Activated CD4-positive, alpha-beta T cell treated with anti-CD3 and anti-CD28 coated beads, Interleukin-2, amount 10 ng/mL, durations not matched to agents 24 days and 14 days (primary cell): Measurements from ENCODE around the gene ST6GAL1. TPM values are rescaled to one million over a fixed set of nuclear protein-coding genes. Genes with fewer than 3 reads are reported as not detected.
A peak's percentile ranks its signal among the peaks of the same experiment; 100 is the strongest.
"Not testable (repeated sequence)": the region's sequence is repeated elsewhere in the genome, so short reads cannot be mapped to it uniquely, and the experiment has no call there.

ENCODE experiments used
- DNase-seq: peaks from one replicate; pipeline ENCODE4 v3.0.0; 2022
- H3K27ac Mint-ChIP-seq: one replicate; pipeline ENCODE4 v1.8.0; 2022; ENCODE audit warnings: mild to moderate bottlenecking, mixed read lengths
- H3K27me3 Mint-ChIP-seq: one replicate; pipeline ENCODE4 v1.8.0; 2022; ENCODE audit warnings: mixed read lengths
- H3K36me3 Mint-ChIP-seq: one replicate; pipeline ENCODE4 v1.8.0; 2022; ENCODE audit warnings: low read depth, mild to moderate bottlenecking, mixed read lengths
- H3K4me1 Mint-ChIP-seq: one replicate; pipeline ENCODE4 v1.8.0; 2021; ENCODE audit warnings: mixed read lengths
- H3K4me3 Mint-ChIP-seq: one replicate; pipeline ENCODE4 v1.8.0; 2022; ENCODE audit warnings: mild to moderate bottlenecking, moderate library complexity, mixed read lengths
- H3K9me3 Mint-ChIP-seq: one replicate; pipeline ENCODE4 v1.8.0; 2021; ENCODE audit warnings: mixed read lengths
- intact Hi-C: fragments of 100-400 bp; cut with micrococcal nuclease; formaldehyde crosslinking; loops from one replicate; pipeline ENCODE4 v1.15.1; 2023
- total RNA-seq: library from RNA; stranded (reverse); gene quantifications from 2 replicates; pipeline ENCODE4 v1.2.3, GENCODE V29; 2022

The ST6GAL1 gene
- total RNA-seq, 1 donor from 2014 or later = 128 TPM

DNA sequence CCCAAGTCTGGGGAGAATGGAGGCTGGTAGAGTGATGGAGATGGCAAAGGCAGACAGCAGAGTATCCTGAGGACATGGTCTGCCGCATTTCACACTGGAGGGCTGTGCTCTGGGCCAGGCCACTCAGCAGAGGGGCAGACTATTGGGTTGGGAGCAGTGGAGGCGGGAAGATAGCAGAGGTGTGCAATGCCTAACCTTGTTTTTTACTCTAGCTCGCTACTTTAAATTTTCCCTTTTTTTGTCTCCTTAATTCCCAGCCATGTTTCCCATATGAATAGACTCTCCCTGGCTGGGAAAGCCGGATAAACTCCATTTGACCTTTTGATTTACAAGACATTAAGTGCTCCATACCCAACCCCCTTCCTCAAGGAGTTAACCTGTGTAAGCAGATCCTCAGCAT lies 33.5 kb upstream of the ST6GAL1 start:
- intact Hi-C loops = no loop called here
- Mint-ChIP-seq H3K27ac (no peak overlapping the region), H3K4me3 (no peak overlapping the region), H3K4me1 (peaks cover 9% of the 10 kb centered on the region), H3K27me3 (no peaks in the 10 kb centered on the region), H3K36me3 (no peaks in the 10 kb centered on the region), H3K9me3 (no peaks in the 10 kb centered on the region)
- DNase-seq = no peak

DNA sequence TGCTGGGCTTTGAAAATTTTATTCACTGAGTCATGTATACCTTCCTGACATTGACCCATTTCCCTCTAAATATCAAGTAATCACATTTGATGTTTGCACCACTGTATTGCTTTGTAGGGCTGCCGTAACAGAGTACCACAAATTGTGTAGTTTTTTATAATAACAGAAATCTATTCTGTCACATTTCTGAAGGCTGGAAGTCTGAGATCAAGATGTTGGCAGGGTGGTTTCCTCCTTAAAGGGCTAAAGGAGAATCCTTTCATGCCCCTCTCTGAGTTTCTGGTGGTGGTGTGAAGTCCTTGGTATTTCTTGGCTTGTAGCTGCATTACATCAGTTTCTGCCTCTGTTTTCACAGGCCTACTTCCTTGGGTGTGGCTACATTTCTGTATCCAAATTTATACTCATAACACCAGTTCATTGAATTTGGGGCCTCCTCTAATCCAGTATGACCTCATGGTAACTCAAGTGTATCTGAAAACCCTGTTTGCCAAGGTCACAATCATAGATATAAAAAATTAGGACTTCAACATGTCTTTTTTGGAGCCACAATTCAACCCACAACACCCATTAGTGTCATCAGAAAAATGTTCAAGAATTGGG lies 29.1 kb upstream of the ST6GAL1 start:
- Mint-ChIP-seq H3K4me1 (peaks cover 11% of the 10 kb centered on the region), H3K4me3 (no peak overlapping the region), H3K9me3 (peaks cover 7% of the 10 kb centered on the region), H3K27me3 (no peaks in the 10 kb centered on the region), H3K27ac (peak overlapping the region; percentile 14), H3K36me3 (peaks cover 16% of the 10 kb centered on the region)
- DNase-seq = peak; percentile 71
- intact Hi-C loops = no loop called here

DNA sequence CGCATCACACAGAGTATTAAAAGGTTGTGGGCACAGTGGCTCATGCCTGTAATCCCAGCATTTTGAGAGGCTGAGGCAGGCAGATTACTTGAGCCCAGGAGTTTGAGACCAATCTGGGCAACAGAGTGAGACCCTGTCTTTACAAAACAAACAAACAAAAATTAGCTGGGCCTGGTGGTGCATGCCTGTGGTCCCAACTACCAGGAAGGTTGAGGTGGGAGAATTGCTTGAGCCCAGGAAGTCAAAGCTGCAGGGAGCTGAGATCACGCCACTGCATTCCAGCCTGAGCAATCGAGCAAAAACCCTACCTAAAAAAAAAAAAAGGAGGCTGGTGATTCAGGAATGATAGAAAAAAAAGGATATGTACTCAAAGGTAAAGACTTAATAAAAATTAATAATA lies 28.2 kb upstream of the ST6GAL1 start:
- H3K36me3 Mint-ChIP-seq = peaks cover 23% of the 10 kb centered on the region
- H3K4me1 Mint-ChIP-seq = peaks cover 11% of the 10 kb centered on the region

DNA sequence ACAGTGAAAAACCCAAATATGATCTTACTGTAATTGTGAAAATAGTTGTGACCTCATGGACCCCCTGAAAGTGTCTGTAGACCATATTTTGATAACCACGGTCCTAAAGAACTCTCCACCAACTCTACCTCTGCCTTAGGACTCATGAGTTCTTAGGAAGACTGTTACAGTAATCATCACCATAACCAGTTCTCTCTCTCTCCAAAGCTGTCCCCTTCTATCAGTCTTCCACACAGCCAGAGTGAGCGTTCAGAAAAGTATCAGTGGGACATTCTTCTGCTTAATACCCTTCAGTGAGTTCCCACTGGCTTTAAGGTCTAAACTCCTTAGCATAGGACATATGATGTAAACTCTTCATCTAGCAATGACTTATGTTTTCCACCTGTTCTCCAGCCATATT lies 27.6 kb upstream of the ST6GAL1 start:
- intact Hi-C loops = no loop called here
- H3K4me3 Mint-ChIP-seq = no peak overlapping the region
- H3K27me3 Mint-ChIP-seq = no peaks in the 10 kb centered on the region
- peaks cover 28% of the 10 kb centered on the region for H3K36me3 Mint-ChIP-seq
- DNase-seq = no peak
- no peak overlapping the region for H3K27ac Mint-ChIP-seq
- peaks cover 20% of the 10 kb centered on the region for H3K9me3 Mint-ChIP-seq
- H3K4me1 Mint-ChIP-seq = peaks cover 11% of the 10 kb centered on the region

More for the DNA sequence above, 28.2 kb upstream of the ST6GAL1 start:
- H3K27me3 Mint-ChIP-seq = no peaks in the 10 kb centered on the region
- DNase-seq = no peak
- no peak overlapping the region for H3K27ac Mint-ChIP-seq
- no peak overlapping the region for H3K4me3 Mint-ChIP-seq
- peaks cover 15% of the 10 kb centered on the region for H3K9me3 Mint-ChIP-seq
- intact Hi-C loops = no loop called here

DNA sequence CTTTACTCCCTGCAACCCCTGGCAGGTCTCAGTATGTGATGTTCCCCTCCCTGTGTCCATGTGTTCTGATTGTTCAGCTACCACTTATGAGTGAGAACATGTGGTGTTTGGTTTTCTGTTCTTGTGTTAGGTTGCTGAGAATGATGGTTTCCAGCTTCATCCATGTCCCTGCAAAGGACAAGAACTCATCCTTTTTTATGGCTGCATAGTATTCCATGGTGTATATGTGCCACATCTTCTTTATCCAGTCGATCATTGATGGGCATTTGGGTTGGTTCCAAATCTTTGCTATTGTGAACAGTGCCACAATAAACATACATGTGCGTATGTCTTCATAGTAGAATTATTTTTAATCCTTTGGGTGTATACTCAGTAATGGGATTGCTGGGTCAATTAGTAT lies 26.6 kb upstream of the ST6GAL1 start:
- H3K27ac Mint-ChIP-seq, intact Hi-C loops, H3K4me3 Mint-ChIP-seq, H3K27me3 Mint-ChIP-seq, DNase-seq: not testable (repeated sequence)
- peaks cover 17% of the 10 kb centered on the region for H3K4me1 Mint-ChIP-seq
- peaks cover 30% of the 10 kb centered on the region for H3K36me3 Mint-ChIP-seq
- H3K9me3 Mint-ChIP-seq = peaks cover 24% of the 10 kb centered on the region

DNA sequence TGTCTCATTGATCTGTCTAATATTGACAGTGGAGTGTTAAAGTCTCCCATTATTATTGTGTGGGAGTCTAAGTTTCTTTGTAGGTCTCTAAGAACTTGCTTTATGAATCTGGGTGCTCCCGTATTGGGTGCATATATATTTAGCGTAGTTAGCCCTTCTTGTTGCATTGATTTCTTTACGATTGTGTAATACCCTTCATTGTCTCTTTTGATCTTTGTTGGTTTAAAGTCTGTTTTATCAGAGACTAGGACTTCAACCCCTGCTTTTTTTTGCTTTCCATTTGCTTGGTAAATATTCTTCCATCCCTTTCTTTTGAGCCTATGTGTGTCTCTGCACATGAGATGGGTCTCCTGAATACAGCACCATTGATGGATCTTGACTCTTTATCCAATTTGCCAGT lies 23.3 kb upstream of the ST6GAL1 start:
- H3K4me3 Mint-ChIP-seq, H3K27me3 Mint-ChIP-seq, intact Hi-C loops, DNase-seq, H3K27ac Mint-ChIP-seq: not testable (repeated sequence)
- peaks cover 32% of the 10 kb centered on the region for H3K36me3 Mint-ChIP-seq
- peaks cover 20% of the 10 kb centered on the region for H3K4me1 Mint-ChIP-seq
- H3K9me3 Mint-ChIP-seq = peaks cover 25% of the 10 kb centered on the region

DNA sequence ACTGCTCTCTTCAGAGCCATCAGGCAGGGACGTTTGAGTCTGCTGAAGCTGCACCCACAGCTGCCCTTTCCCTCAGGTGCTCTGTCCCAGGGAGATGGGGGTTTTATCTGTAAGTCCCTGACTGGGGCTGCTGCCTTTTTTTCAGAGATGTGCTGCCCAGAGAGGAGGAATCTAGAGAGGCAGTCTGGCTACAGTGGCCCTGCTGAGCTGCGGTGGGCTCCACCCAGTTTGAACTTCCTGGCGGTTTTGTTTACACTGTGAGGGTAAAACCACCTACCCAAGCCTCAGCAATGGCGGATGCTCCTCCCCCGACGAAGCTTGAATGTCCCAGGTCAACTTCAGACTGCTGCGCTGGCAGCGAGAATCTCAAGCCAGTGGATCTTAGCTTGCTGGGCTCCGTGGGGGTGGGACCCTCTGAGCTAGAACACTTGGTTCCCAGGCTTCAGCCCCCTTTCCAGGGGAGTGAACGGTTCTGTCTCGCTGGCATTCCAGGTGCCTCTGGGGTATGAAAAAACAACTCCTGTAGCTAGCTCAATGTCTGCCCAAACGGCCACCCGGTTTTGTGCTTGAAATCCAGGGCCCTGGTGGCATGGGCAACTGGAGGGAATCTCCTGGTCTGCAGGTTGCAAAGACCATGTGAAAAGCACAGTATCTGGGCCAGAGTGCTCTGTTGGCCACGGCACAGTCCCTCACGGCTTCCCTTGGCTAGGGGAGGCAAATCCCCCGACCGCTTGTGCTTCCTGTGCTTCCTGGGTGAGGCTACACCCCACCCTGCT lies 21.1 kb upstream of the ST6GAL1 start:
- peak overlapping the region; percentile 63 for H3K4me3 Mint-ChIP-seq
- H3K9me3 Mint-ChIP-seq = peaks cover 25% of the 10 kb centered on the region
- intact Hi-C loops = loop anchor here (1.0 kb wide), 2 partner anchors 22 to 27 kb away; no protein-coding TSS in a partner anchor
- H3K27me3 Mint-ChIP-seq = no peaks in the 10 kb centered on the region
- DNase-seq = peak; percentile 94
- peaks cover 25% of the 10 kb centered on the region for H3K4me1 Mint-ChIP-seq
- peak overlapping the region; percentile 93 for H3K27ac Mint-ChIP-seq
- peaks cover 28% of the 10 kb centered on the region for H3K36me3 Mint-ChIP-seq

DNA sequence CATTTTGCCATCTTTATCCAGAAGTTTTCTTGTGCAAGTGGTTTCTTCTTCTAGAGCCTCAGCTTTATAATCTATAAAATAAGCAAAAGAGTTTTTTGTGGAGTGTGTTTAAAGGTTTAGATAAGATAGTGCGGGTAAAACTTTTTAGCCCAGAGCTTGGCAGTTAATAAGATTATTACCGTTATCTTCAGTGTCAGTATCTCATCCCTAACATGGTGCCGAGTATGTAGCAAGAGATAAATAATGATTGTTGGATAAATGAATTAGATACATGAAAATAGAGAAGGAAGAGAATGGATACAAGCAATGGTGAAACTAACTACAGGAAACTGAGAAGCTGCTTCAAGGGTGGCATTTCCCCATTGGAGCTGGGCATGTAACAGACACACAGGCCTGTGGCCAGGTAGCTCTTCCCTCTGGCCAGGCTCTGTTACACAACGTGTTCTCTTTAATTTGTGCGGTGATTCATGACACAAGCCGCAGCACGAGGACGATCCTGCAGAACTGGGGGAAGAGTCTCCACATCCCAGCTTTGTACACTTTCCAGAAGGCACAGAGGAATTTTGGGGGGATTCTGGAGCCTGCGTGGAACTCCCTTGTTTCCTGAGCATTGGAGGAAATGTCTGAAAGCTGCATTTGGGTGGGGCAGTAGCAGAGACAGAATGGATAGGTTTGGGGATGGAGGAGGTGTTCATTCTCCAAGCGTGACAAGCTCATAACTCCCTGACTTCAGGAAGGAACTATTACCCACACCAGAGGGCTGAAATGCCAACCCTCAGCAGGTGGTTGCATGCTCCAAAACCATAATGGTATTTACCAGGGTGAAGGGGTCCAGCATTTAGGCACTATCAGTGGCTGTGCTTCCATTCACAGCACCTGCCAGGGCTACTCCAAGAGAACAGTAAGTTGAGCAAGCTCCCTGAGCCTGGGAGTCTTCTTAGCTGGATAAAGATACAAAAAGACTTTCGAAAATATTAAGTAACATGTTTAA lies 14.2 kb upstream of the ST6GAL1 start:
- peak overlapping the region; percentile 22 for H3K4me3 Mint-ChIP-seq
- H3K27ac Mint-ChIP-seq = no peak overlapping the region

DNA sequence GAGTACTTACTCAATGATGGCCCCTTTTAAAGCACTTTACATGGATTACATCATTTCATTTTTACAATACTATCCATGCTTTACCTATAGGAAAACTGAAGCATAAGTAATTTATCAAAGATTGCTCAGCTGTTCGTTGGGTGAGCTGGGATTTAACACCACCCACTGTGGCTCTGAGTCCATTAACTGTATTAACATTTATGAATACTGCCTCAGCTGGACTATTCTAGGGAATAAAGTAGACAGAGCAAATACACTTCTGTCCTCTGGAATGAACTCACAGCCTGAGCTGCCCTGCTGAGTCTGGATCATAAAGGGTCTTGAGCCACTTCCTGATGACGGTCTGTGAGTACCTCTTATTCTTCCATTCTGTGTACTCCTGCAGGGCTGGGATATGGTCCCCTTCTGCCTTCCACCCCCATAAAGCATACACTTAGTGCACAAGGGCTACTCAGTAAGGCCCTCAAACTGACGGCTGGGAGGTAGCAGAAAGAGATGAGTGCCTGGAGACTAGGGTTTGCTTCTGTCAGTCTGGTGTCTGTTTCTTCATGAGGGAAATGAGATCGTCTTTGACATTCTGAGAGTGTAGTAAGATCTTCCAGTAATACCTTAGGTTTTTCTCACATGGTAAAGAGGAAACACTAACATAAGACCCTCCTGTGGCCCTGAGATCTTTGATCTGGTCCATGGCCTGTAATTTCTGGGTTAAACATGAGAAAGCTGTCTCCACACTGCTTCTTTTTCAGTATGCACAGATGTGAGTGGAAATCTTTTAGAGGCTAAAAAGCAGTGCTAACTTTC lies 12.6 kb upstream of the ST6GAL1 start:
- no peaks in the 10 kb centered on the region for H3K27me3 Mint-ChIP-seq
- H3K36me3 Mint-ChIP-seq = no peaks in the 10 kb centered on the region
- peak overlapping the region; percentile 57 for H3K27ac Mint-ChIP-seq
- intact Hi-C loops = no loop called here
- no peak overlapping the region for H3K4me3 Mint-ChIP-seq
- peaks cover 37% of the 10 kb centered on the region for H3K4me1 Mint-ChIP-seq
- no peaks in the 10 kb centered on the region for H3K9me3 Mint-ChIP-seq
- no peak for DNase-seq

More for the DNA sequence above, 14.2 kb upstream of the ST6GAL1 start:
- no peaks in the 10 kb centered on the region for H3K9me3 Mint-ChIP-seq
- H3K27me3 Mint-ChIP-seq = no peaks in the 10 kb centered on the region
- H3K4me1 Mint-ChIP-seq = peaks cover 37% of the 10 kb centered on the region
- no peaks in the 10 kb centered on the region for H3K36me3 Mint-ChIP-seq
- no peak for DNase-seq
- intact Hi-C loops = no loop called here

DNA sequence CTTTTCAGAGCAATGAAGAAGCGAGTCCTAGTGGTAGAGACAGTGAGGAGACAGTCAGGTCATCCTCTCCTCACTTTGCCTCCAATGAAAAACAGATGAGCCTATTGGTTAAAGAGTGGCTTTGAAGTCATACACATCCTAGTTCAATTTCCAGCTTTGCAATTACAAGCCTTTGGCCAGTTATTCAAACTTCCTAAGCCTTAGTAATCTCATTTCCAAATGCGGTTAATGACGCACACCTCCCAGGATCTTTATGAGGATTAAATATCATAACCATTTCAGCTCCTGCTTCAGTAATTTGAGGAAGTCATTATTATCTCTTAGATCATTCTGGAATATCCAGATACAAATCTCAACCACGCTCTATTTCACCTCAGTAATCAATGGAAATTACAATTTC lies 10.0 kb upstream of the ST6GAL1 start:
- H3K27ac Mint-ChIP-seq = no peak overlapping the region
- no peak overlapping the region for H3K4me3 Mint-ChIP-seq
- H3K36me3 Mint-ChIP-seq = no peaks in the 10 kb centered on the region
- H3K9me3 Mint-ChIP-seq = no peaks in the 10 kb centered on the region
- no peak for DNase-seq
- H3K27me3 Mint-ChIP-seq = no peaks in the 10 kb centered on the region
- intact Hi-C loops = no loop called here
- H3K4me1 Mint-ChIP-seq = peaks cover 23% of the 10 kb centered on the region

DNA sequence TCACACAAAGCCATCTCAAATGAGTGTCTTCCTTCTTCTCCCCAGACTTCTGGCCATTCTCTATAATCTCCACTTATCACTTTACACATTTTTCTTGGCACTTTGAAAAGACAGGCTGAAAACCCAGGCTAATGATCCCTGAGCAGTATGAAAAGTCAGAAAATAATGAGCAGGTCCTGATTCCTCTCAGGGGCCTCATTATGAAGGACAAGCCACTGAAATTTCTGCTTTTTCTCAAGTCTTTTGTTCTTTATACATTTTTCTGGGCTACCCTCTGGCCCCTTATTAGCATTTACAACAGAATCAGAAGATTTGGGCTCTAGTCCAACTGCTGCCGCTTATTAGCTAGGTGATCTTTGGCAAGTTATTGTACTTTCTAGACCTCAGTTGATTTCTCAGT lies 9.5 kb upstream of the ST6GAL1 start:
- no peaks in the 10 kb centered on the region for H3K9me3 Mint-ChIP-seq
- no peak overlapping the region for H3K27ac Mint-ChIP-seq

DNA sequence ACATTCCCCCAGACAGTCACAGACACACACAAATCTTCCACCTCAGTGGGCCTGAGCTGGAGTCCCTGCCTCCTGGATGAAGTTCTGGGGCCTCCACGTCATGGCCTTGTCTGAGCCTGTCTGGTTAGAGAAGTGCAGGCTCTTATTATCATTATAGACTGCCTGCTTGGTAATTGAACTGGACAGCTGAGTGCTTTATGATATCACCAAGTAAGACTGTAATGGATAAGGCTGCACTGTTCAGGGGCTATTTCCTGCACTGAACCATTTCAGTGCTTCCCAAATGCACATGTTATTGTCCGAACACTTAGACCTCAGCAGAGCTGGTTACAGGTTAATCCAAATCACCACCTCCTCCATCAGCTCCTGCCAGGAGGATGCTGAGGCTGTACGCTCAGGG lies 8.7 kb upstream of the ST6GAL1 start:
- H3K9me3 Mint-ChIP-seq = no peaks in the 10 kb centered on the region
- DNase-seq = no peak
- intact Hi-C loops = no loop called here
- no peak overlapping the region for H3K27ac Mint-ChIP-seq
- H3K27me3 Mint-ChIP-seq = no peaks in the 10 kb centered on the region
- no peaks in the 10 kb centered on the region for H3K36me3 Mint-ChIP-seq
- H3K4me3 Mint-ChIP-seq = no peak overlapping the region
- peaks cover 11% of the 10 kb centered on the region for H3K4me1 Mint-ChIP-seq

More for the DNA sequence above, 9.5 kb upstream of the ST6GAL1 start:
- no peak for DNase-seq
- H3K4me1 Mint-ChIP-seq = peaks cover 19% of the 10 kb centered on the region
- no peaks in the 10 kb centered on the region for H3K27me3 Mint-ChIP-seq
- intact Hi-C loops = no loop called here
- H3K4me3 Mint-ChIP-seq = no peak overlapping the region
- H3K36me3 Mint-ChIP-seq = no peaks in the 10 kb centered on the region

DNA sequence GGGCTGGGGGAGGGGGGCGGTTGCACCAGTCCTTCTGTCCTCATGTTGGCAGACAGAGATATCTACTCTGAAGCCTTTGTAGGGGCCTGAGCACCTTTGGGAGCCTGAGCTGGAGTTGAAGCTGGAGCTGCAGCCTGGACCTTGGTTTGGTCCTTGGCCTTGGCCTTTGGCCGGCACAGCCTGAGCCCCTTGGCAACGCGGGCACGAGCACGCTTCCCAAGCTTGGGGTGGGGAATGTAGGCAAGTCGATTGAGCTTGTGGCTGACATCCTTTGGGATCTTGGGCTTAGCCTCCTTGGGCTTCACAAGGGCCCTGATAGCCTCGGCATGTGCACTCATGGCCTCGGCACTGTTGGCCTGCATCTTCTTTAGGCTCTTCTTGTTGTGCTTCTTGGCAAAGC lies 8.1 kb upstream of the ST6GAL1 start:
- intact Hi-C loops = no loop called here
- Mint-ChIP-seq H3K4me1 (peaks cover 9% of the 10 kb centered on the region), H3K27me3 (no peaks in the 10 kb centered on the region), H3K27ac (no peak overlapping the region), H3K36me3 (no peaks in the 10 kb centered on the region), H3K9me3 (no peaks in the 10 kb centered on the region), H3K4me3 (no peak overlapping the region)
- DNase-seq = no peak
